Left lung (tissue), 10 donors: Measurements from ENCODE around the gene CNTN5. TPM values are rescaled to one million over a fixed set of nuclear protein-coding genes. Genes with fewer than 3 reads are reported as not detected.

Experiments used
- ATAC-seq: fragments of 200-7000 bp; cut with Tn5 transposase; one replicate; pipeline ENCODE4 v1.9.1; 2020; ENCODE audit warnings: moderate library complexity
- DNase-seq, 4 donors: peaks; one replicate each; pipeline ENCODE4 v3.0.0-alpha.2; 2013 to 2020
- H3K27ac ChIP-seq, 2 donors: fragments of 200-600 bp; sonication (generic) in 1 of 2; one replicate each; pipeline versions ENCODE4 v1.5.0 to v1.8.0; 2020 to 2021
- H3K27me3 ChIP-seq, 2 donors: fragments of 200-600 bp; sonication (generic) in 1 of 2; one replicate each; pipeline versions ENCODE4 v1.5.0 to v1.8.0; 2020 to 2021
- H3K36me3 ChIP-seq, 2 donors: fragments of 200-600 bp; sonication (generic) in 1 of 2; one replicate each; pipeline versions ENCODE4 v1.5.0 to v1.8.0; 2020 to 2021
- H3K4me1 ChIP-seq, 2 donors: fragments of 200-600 bp; one replicate each; pipeline ENCODE4 v1.8.0; 2021
- H3K4me3 ChIP-seq, 2 donors: fragments of 200-600 bp; sonication (generic) in 1 of 2; one replicate each; pipeline versions ENCODE4 v1.5.0 to v1.8.0; 2020 to 2021; ENCODE audit warnings: mild to moderate bottlenecking in 1 of 2
- H3K9me3 ChIP-seq, 2 donors: fragments of 200-600 bp; sonication (generic) in 1 of 2; one replicate each; pipeline versions ENCODE4 v1.5.0 to v1.8.0; 2020 to 2021
- CTCF ChIP-seq, 2 donors: fragments of 200-600 bp; sonication (generic) in 1 of 2; IDR thresholded peaks; one replicate each; pipeline versions ENCODE4 v1.5.0 to v1.8.0; 2021; ENCODE audit warnings: antibody characterized with exemption in 2 of 2
- intact Hi-C, 2 donors: fragments of 100-400 bp; cut with DNase I; formaldehyde crosslinking; loops; one replicate each; pipeline versions ENCODE4 v1.11.2 to v1.14.2; 2022
- polyA plus RNA-seq, 6 donors: library from polyadenylated mRNA; unstranded; fragments of 120-200 nt; gene quantifications; one replicate each; pipeline ENCODE4 v1.2.1, GENCODE V29; 2013; ENCODE audit not compliant: insufficient read length in 6 of 6
- total RNA-seq, 2 donors: library from RNA; stranded (reverse); fragmentation: NEBNext Ultra II Directional; extraction: Animal tissue kit (Norgen Biotek cat#: 25700); gene quantifications; one replicate each; pipeline ENCODE4 v1.2.1, GENCODE V29; 2021
- donor health status: DM: no; HTN: yes; CAD: no.
- donor health status: DM: no; HTN: no; CAD: no.

The CNTN5 gene
- total and polyA plus RNA-seq, 8 donors: 0.08 to 0.34 (median 0.24) TPM; not detected in 1

DNA sequence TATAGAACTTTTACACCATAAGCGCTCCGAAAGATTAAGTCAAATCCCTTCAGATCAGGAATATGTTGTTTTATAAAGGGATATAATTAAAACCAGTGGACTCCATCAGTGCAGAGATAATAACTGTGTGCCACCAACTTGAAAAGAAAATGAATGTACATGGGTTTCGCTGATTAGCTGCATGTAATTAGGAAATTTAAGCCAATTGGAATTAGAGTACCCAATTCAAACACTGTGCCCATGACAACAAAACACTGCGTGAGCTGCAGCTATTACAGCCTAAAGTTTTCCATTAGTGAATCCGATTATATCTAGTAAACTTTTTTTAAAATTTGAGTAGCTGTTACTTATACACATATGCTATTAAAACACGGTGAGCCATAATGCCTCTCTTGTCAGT is 1274.0 kb downstream of the CNTN5 start:
- TF ChIP-seq CTCF (IDR thresholded peaks at IDR 0.05): no peak
- no peak for DNase-seq
- H3K4me1 ChIP-seq: no peaks in the 10 kb centered on the region
- H3K36me3 ChIP-seq: no peaks in the 10 kb centered on the region
- H3K9me3 ChIP-seq: peaks cover 0 to 2% of the 10 kb centered on the region in 2 donors
- H3K4me3 ChIP-seq: no peak overlapping the region
- ATAC-seq: no peak
- H3K27ac ChIP-seq: no peak overlapping the region
- intact Hi-C loops: no loop called here
- no peaks in the 10 kb centered on the region for H3K27me3 ChIP-seq

- no peak for ATAC-seq
- Histone ChIP-seq H3K27me3 (no peaks in the 10 kb centered on the region), H3K4me1 (no peaks in the 10 kb centered on the region), H3K27ac (no peak overlapping the region), H3K9me3 (peaks cover 0 to 2% of the 10 kb centered on the region in 2 donors), H3K4me3 (no peak overlapping the region), H3K36me3 (no peaks in the 10 kb centered on the region)
- no peak for TF ChIP-seq CTCF (IDR thresholded peaks at IDR 0.05)
- no peak for DNase-seq
- intact Hi-C loops: no loop called here
Measured at GRCh38 chr11:100296051-100296679, 1275.4 kb downstream of the CNTN5 start.

DNA sequence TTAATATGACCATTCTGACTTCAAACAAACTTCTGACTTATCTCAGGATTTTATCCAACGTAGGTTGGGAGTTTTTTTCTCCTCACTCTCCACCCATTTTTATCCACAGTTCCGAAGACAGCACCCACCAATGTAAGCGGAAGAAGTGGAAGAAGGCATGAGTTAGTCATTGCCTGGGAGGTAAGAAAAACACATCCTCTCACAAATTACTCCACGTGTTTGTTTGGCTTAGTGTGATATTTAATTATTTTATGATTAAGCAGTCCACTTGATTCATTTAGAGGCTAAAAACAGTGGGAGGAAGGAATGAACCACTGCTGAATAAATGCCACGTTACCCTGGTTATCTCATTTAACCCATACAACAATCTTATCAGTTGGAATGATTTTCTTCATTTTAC is 1276.8 kb downstream of the CNTN5 start:
- Histone ChIP-seq H3K4me1 (no peaks in the 10 kb centered on the region), H3K27me3 (no peaks in the 10 kb centered on the region), H3K36me3 (no peaks in the 10 kb centered on the region), H3K4me3 (no peak overlapping the region), H3K27ac (no peak overlapping the region), H3K9me3 (peaks cover 0 to 2% of the 10 kb centered on the region in 2 donors)
- intact Hi-C loops: no loop called here
- DNase-seq (no peak), ATAC-seq (no peak)
- TF ChIP-seq CTCF (IDR thresholded peaks at IDR 0.05): no peak

DNA sequence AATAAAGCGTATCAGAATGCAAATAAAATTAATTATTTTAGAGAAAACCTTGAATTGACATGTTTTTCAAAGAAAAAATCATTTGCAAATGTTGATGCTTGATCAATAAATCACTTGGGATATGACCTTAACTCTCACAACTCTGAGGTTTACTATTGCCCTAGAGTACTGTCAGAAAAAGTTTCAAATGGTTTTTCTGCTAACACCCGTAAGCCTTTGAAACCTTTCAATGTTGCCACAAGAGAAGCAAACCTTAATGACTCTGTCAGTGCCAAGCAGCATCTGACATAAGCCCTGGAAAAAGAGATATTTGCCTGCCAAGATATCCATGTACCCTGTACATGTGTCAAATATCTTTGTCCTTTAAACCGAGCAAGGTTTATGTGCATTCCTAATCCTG is 1282.1 kb downstream of the CNTN5 start:
- Histone ChIP-seq H3K4me3 (no peak overlapping the region), H3K36me3 (no peaks in the 10 kb centered on the region), H3K27ac (no peak overlapping the region), H3K27me3 (no peaks in the 10 kb centered on the region), H3K4me1 (no peaks in the 10 kb centered on the region), H3K9me3 (no peaks in the 10 kb centered on the region)
- DNase-seq (no peak), ATAC-seq (no peak)
- TF ChIP-seq CTCF (IDR thresholded peaks at IDR 0.05): no peak
- intact Hi-C loops: no loop called here

GRCh38 chr11:100303897-100304296 is 1283.1 kb downstream of the CNTN5 start:
- no peaks in the 10 kb centered on the region for H3K36me3 ChIP-seq
- no peak for ATAC-seq
- H3K9me3 ChIP-seq: no peaks in the 10 kb centered on the region
- intact Hi-C loops: no loop called here
- no peak for TF ChIP-seq CTCF (IDR thresholded peaks at IDR 0.05)
- DNase-seq: no peak
- H3K4me3 ChIP-seq: no peak overlapping the region
- H3K4me1 ChIP-seq: no peaks in the 10 kb centered on the region
- H3K27me3 ChIP-seq: no peaks in the 10 kb centered on the region
- H3K27ac ChIP-seq: no peak overlapping the region
